ENCODE results near the gene NENF.

Gene NENF

DNA sequence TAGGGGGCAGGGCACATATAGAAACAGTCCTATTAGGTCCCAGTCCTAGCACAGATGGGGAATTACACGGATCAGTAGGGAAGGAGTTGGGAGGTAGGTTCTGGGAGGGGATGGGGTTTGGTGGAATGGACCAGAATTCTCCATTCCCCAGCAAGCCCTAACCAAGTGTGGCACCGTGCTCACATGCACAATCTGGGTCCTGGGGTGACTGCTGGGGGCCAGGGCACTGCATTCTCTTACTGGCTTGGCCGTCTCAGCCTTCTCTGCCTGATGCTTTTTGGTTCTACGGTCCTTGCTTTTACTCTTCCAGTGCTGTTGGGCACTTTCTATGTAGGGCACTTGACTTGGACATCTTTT, 53.9 kb downstream of the NENF start:
- TF ChIP-seq, protein P1, sequence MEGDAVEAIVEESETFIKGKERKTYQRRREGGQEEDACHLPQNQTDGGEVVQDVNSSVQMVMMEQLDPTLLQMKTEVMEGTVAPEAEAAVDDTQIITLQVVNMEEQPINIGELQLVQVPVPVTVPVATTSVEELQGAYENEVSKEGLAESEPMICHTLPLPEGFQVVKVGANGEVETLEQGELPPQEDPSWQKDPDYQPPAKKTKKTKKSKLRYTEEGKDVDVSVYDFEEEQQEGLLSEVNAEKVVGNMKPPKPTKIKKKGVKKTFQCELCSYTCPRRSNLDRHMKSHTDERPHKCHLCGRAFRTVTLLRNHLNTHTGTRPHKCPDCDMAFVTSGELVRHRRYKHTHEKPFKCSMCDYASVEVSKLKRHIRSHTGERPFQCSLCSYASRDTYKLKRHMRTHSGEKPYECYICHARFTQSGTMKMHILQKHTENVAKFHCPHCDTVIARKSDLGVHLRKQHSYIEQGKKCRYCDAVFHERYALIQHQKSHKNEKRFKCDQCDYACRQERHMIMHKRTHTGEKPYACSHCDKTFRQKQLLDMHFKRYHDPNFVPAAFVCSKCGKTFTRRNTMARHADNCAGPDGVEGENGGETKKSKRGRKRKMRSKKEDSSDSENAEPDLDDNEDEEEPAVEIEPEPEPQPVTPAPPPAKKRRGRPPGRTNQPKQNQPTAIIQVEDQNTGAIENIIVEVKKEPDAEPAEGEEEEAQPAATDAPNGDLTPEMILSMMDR (IDR thresholded peaks at IDR 0.05; ENCODE audit: control insufficient read depth, extremely low read depth, insufficient read depth) = no peak
- no peak for DNase-seq (ENCODE audit: low read depth)
- no peak overlapping the region for H3K4me3 ChIP-seq (ENCODE audit: low read depth, low read length)

DNA sequence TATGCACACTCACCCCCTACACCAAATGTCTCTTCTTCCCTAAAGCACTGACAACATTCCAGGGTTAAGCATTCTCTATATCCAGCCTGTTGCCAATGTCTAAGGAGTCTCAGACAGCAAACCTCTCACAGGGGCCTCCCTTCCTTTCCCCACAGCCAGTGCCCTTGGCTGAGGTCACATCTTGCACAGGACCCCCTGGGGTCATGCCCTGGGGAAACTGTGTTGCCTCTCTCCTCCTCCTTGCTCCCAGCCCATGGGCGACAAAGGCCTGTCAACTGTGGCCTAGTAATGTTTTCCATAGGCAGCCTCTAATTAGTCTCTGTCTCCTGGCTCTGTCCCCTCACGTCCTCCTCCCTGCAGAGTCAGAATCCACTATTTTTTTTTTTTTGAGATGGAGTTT, 54.6 kb downstream of the NENF start:
- no peak for DNase-seq (ENCODE audit: low read depth)
- no peak overlapping the region for H3K4me3 ChIP-seq (ENCODE audit: low read depth, low read length)
- TF ChIP-seq, protein P1 (IDR thresholded peaks at IDR 0.05; ENCODE audit: control insufficient read depth, extremely low read depth, insufficient read depth) = no peak

DNA sequence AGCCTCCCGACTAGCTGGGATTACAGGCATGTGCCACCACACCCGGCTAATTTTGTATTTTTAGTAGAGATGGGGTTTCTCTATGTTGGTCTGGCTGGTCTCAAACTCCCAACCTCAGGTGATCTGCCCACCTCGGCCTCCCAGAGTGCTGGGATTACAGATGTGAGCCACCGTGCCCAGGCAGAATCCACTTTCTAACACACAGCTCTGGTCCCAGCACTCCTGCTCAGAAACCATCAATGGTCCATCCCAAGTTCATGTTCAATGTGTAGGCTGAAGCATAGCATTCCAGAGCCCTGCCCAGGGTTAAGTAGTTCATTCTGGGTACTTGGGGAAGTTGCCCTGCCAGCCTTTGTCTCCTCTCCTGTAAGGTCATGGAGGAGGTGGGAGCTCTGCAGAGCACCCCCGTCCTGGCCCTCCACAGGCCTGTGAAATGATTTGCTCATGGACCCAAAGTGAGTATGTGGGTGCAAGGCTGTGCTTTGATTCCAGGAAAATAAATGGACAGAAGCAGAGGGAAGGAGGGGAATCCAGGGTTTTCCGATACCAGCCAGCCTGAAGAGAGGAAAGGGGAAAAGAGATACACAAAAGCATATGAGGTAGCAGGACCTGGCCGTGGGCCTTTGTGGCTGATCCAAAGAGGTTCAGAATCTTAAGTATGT, 55.2 kb downstream of the NENF start:
- no peak overlapping the region for H3K4me3 ChIP-seq (ENCODE audit: low read depth, low read length)
- no peak for DNase-seq (ENCODE audit: low read depth)
- TF ChIP-seq, protein P1 (IDR thresholded peaks at IDR 0.05; ENCODE audit: control insufficient read depth, extremely low read depth, insufficient read depth) = no peak

DNA sequence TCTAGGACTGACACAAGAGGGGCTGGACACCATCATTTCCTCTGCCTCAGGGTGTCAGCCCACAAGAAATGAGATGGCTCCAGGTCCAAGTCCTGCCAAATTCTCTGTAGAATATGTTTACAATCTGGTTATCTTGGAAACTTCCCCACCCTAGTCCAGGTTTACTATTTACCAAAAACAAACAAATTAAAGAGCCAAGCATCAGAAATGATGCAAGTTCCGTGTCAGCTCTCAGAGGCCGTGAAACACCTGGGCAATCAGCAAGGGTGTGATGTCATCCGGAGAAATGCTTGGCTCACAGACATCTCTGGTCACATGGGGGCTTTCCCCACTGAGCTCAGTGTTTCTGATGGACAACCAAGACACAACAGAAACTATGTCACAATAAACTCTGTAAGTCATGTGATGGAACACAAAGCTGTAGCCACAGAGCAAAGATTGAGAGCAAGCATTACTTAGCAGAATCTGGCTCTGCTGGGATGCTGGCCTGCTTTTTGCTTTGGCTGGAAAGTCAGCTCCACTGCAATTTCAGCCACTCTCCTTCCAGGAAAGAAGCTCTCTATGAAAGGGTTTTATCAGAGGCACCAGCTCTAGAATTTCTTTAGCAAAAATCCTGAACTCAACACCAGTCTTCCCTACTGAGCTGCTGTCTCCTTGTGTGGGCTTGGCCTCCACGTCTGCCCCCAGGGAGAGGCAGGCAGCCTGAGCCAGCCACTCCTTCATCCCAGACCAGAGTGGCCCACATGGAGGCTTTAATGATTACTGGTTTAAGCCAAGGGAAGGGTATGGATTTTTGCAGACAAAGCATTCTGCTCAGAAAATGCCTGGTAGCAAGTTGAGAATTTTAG, 55.9 kb downstream of the NENF start:
- TF ChIP-seq, protein P1 (IDR thresholded peaks at IDR 0.05; ENCODE audit: control insufficient read depth, extremely low read depth, insufficient read depth) = no peak
- H3K4me3 ChIP-seq (ENCODE audit: low read depth, low read length) = no peak overlapping the region
- DNase-seq (ENCODE audit: low read depth) = peak; percentile 98

DNA sequence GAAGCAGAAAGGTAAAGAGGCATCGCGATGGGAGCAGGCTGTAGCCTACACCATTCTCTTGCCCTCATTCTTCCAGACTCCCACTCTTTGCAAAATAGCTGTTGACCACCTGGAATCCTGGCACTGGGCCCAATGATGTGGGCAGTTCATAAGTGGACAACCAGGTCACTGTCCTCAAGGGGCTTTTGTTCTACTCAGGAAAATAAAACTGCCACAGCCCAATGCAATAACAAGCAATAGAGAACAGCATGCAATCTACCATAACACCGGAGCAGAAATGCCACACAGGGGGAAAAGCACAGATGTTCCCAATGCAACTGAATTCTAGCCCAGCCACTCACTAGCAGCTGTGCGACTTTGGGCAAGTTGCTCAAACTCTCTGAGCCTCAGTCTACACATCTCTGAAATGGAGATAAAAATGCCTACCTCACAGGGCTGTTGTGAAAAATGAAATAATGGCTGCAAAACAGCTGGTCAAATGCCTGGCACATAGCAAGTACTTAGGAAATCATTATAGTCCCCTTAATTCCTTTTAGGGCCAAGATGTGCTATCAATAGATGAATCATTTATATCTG, 56.7 kb downstream of the NENF start:
- TF ChIP-seq, protein P1 (IDR thresholded peaks at IDR 0.05; ENCODE audit: control insufficient read depth, extremely low read depth, insufficient read depth) = no peak
- no peak overlapping the region for H3K4me3 ChIP-seq (ENCODE audit: low read depth, low read length)
- no peak for DNase-seq (ENCODE audit: low read depth)

DNA sequence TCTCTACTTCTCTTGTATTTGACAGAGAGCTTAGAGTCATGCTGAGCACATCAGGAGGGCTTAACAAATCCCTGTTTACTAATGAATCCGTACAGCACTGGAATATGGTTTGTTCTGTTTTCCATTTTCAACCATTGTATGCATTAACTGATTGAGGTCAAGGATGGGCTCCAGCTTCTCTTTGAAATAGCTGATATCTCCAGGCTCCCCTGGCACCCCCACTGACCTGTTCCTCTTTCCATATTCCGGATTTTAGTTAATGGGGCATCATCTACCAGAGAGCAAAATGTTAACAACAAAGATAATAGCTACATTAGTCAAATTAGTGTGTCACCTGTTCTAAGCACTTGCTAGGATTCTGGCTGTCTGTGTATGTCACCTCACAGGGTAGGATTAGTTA, 57.6 kb downstream of the NENF start:
- no peak overlapping the region for H3K4me3 ChIP-seq (ENCODE audit: low read depth, low read length)
- TF ChIP-seq, protein P1 (IDR thresholded peaks at IDR 0.05; ENCODE audit: control insufficient read depth, extremely low read depth, insufficient read depth) = no peak
- DNase-seq (ENCODE audit: low read depth) = no peak

Data from LNCaP clone FGC (cell line).